HG03565 (cell line): ENCODE results near the gene KDM6B.

Experiments
- ATAC-seq: cut with Tn5 transposase; IDR thresholded peaks from one replicate; pipeline ENCODE4 v1.9.1; 2021; ENCODE audit warnings: mild to moderate bottlenecking, moderate library complexity; ENCODE audit not compliant: unreplicated experiment

Gene KDM6B

GRCh38 chr17:7840875-7841274 lies 6.9 kb downstream of the KDM6B start:
- no peak for ATAC-seq

DNA sequence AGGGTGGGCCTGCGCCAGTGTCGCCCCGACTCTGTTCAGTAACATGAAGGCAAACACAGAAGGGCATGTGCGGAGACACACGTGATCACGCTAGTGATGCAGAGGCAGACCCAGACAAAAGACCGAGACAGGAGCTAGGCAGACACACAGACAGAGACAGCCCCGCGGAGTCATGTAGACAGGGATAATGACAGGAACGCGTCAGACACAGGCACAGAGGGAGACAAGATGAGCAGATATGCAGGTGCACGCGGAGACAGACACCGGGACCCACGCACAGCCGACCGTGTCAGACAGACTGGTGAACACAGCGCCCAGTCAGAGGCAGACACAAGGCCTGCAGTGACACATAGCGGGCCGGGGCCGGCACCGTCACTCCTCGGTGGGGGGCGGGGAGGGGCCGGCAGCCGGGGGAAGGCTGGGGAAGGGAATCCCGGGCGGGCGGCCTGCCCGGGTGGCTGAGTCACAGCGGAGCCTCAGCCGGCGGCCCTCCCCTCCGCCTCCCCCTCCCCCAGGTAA lies 7.4 kb downstream of the KDM6B start:
- no peak for ATAC-seq

- no peak for ATAC-seq
These were observed 7.9 kb downstream of the KDM6B start for GRCh38 chr17:7841915-7842379.

- ATAC-seq: no peak
These were observed 8.6 kb downstream of the KDM6B start for GRCh38 chr17:7842380-7843256.

GRCh38 chr17:7843257-7843535 lies 9.2 kb downstream of the KDM6B start:
- no peak for ATAC-seq

- ATAC-seq: peak; percentile 21
These were observed 9.7 kb downstream of the KDM6B start for GRCh38 chr17:7843536-7844291.

DNA sequence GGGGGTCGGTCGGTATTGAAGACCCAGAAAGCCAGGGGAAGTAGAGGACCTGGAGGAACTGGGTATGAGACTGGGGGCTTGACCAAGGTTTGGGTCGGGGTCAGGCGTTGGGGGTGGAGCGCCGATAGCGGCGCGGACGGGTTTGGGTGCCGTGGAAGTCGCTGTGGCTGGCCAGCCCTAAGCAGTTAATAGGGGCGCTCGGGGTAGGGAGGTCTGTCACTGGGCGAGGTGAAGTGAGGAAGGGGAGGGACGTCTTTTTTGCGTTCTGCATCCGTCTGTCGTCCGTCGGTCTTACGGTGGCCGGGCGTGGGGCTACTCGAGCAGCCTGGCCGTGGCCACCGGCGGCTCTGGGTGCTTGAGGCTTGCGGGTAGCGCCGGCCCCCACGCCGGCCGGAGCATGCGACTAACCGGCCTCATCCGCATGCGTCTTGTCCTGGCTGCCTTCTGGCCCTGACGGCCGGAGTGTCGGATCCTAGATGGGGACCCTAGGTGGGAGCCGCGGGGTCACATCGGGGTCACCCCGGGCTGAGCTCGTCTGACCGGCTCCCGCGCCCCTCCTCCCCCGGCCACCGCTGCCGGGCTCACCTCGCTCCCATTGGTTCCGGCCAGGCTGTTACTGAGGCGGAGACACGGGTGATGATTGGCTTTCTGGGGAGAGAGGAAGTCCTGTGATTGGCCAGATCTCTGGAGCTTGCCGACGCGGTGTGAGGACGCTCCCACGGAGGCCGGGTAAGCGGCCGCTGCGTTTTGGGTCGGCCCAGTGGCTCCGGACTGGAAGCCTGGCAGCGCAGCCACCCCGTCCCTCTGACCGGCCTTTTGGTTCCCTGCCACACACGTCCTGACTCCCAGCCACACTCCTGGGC lies 10.5 kb downstream of the KDM6B start:
- peak; percentile 33 for ATAC-seq

DNA sequence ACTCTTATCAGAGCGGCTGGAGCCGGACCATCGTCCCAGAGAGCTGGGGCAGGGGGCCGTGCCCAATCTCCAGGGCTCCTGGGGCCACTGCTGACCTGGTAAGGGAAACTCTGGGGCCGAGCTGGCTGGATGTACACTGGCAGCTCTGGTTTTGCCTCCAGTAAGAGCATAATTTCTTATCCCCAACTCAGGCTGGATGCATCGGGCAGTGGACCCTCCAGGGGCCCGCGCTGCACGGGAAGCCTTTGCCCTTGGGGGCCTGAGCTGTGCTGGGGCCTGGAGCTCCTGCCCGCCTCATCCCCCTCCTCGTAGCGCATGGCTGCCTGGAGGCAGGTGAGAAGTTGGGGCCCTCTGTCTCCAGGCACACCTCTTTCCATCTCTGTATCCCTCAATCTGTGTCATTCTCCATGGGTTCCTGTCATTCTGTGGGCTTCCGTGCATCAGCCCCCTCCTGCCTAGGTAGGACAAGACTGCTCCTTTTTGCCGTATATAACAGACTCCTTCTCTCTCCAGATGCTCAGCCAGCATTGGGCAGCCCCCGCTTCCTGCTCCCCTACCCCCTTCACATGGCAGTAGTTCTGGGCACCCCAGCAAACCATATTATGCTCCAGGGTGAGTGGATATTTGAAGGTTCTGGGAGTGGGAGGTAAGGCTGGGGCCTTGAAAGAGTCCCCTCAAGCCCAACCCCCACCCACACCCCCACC lies 11.5 kb downstream of the KDM6B start:
- no peak for ATAC-seq

DNA sequence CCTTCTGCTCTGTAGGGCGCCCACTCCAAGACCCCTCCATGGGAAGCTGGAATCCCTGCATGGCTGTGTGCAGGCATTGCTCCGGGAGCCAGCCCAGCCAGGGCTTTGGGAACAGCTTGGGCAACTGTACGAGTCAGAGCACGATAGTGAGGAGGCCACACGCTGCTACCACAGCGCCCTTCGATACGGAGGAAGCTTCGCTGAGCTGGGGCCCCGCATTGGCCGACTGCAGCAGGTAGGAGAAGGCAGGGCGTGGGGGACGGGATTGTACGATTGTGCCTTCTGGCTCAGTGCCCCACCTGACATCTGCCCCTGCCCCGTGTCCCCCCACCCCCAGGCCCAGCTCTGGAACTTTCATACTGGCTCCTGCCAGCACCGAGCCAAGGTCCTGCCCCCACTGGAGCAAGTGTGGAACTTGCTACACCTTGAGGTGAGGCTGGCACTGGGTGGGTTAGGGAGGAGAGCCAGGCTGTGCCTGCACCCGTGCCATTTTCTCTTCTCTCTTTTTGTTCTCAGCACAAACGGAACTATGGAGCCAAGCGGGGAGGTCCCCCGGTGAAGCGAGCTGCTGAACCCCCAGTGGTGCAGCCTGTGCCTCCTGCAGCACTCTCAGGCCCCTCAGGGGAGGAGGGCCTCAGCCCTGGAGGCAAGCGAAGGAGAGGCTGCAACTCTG lies 12.2 kb downstream of the KDM6B start:
- no peak for ATAC-seq

- no peak for ATAC-seq
These were observed 13.0 kb downstream of the KDM6B start for GRCh38 chr17:7846765-7847661.

GRCh38 chr17:7848131-7848579 lies 14.1 kb downstream of the KDM6B start:
- no peak for ATAC-seq

- no peak for ATAC-seq
These were observed 14.7 kb downstream of the KDM6B start for GRCh38 chr17:7848739-7849129.

DNA sequence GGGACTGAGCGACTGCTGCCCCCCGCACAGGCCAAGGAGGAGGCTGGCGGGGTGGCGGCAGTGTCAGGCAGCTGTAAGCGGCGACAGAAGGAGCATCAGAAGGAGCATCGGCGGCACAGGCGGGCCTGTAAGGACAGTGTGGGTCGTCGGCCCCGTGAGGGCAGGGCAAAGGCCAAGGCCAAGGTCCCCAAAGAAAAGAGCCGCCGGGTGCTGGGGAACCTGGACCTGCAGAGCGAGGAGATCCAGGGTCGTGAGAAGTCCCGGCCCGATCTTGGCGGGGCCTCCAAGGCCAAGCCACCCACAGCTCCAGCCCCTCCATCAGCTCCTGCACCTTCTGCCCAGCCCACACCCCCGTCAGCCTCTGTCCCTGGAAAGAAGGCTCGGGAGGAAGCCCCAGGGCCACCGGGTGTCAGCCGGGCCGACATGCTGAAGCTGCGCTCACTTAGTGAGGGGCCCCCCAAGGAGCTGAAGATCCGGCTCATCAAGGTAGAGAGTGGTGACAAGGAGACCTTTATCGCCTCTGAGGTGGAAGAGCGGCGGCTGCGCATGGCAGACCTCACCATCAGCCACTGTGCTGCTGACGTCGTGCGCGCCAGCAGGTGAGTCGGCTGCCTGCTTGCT lies 15.2 kb downstream of the KDM6B start:
- no peak for ATAC-seq

- no peak for ATAC-seq
These were observed 15.9 kb downstream of the KDM6B start for GRCh38 chr17:7849751-7850504.

DNA sequence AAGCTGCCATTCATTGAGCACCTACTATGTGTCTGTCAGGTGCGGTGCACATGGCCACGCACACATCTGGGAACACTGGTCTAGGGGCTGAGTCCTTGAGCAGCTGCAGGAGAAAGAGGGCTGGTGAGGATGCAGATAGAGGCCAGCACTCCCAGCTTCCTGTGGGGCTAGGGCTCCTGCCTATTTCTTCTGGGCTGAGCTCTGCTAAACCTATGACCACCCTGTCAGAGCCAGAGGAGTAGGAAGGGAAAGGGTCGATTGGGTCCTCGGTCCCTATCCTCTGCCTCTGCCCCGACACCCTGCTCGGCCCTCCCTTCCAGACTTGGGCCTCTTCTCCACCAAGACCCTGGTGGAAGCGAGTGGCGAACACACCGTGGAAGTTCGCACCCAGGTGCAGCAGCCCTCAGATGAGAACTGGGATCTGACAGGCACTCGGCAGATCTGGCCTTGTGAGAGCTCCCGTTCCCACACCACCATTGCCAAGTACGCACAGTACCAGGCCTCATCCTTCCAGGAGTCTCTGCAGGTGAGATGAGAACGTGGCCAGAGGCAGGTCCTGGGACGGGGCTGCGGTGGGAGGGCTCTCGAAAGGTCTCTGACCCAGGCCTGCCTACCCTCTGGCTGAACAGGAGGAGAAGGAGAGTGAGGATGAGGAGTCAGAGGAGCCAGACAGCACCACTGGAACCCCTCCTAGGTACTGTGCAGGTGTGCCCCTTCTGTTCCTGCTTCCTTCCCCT lies 16.9 kb downstream of the KDM6B start:
- ATAC-seq: no peak

DNA sequence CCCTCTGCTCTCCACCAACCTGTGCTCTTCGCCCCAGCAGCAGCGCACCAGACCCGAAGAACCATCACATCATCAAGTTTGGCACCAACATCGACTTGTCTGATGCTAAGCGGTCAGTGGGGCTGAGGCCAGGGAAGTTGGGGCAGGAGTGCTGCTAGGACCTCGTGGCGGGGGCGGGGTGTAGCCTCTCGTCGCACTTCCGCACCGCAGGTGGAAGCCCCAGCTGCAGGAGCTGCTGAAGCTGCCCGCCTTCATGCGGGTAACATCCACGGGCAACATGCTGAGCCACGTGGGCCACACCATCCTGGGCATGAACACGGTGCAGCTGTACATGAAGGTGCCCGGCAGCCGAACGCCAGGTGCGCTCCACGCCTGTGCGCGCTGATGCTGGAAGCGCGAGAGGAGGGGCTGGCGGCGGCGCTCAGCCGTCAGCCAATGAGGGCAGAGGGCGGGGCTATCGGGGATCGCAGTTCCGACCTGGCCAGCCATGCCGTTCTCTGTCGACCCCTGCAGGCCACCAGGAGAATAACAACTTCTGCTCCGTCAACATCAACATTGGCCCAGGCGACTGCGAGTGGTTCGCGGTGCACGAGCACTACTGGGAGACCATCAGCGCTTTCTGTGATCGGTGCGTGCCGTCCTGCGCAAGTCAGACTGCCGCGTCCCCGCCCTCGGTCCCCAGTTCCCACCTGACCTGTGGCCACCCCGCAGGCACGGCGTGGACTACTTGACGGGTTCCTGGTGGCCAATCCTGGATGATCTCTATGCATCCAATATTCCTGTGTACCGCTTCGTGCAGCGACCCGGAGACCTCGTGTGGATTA lies 17.6 kb downstream of the KDM6B start:
- peak; percentile 74 for ATAC-seq
